ENCODE measurements around the gene GLT6D1. TPM values are rescaled to one million over a fixed set of nuclear protein-coding genes. Genes with fewer than 3 reads are reported as not detected.

Gene GLT6D1
- total RNA-seq, 2 donors from 2014 or later: not detected

DNA sequence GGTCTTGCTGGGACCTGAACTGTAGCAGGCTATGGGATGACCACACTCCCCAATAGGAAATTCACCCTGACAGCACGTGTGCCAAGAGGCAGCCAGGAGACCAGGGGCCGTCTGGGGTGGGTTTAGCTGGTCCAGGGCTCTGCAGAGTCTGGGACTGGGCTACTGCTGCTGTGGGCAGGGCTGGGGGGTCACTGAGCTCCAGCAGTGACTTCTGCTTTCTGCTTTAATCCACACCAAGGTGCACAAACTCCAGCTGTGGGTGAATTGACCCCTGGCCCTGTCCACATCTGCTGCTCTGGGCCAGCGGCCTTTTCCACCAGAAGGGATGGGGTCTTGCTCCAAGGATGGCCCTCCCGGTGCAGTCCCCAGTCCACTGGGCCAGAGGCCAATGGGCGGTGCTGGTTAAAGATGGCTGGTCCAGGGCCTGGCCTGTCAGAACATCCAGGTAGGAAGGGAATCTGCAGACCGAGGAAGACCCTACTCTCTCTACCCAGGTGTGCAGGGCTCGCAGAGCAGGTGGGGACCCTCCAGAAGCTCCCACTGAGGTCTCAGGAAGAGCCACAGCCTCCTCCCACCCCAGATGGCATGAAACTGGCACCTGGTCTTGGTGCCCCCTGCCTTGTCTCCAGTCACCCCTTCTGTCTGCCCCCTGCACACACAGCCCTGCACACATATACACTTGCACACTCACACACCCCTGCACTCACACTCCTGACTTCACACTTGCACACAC is 28.0 kb downstream of the GLT6D1 start:
- no peaks in the 10 kb centered on the region for H3K27me3 ChIP-seq
- no peak overlapping the region for H3K4me3 ChIP-seq
- H3K9me3 ChIP-seq: no peaks in the 10 kb centered on the region
- H3K36me3 ChIP-seq: no peaks in the 10 kb centered on the region
- no peaks in the 10 kb centered on the region for H3K4me1 ChIP-seq
- TF ChIP-seq, protein P1, sequence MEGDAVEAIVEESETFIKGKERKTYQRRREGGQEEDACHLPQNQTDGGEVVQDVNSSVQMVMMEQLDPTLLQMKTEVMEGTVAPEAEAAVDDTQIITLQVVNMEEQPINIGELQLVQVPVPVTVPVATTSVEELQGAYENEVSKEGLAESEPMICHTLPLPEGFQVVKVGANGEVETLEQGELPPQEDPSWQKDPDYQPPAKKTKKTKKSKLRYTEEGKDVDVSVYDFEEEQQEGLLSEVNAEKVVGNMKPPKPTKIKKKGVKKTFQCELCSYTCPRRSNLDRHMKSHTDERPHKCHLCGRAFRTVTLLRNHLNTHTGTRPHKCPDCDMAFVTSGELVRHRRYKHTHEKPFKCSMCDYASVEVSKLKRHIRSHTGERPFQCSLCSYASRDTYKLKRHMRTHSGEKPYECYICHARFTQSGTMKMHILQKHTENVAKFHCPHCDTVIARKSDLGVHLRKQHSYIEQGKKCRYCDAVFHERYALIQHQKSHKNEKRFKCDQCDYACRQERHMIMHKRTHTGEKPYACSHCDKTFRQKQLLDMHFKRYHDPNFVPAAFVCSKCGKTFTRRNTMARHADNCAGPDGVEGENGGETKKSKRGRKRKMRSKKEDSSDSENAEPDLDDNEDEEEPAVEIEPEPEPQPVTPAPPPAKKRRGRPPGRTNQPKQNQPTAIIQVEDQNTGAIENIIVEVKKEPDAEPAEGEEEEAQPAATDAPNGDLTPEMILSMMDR (IDR thresholded peaks at IDR 0.05): no peak
- no peak overlapping the region for H3K27ac ChIP-seq
- peak; percentile 28 for DNase-seq (ENCODE audit: low spot score)

DNA sequence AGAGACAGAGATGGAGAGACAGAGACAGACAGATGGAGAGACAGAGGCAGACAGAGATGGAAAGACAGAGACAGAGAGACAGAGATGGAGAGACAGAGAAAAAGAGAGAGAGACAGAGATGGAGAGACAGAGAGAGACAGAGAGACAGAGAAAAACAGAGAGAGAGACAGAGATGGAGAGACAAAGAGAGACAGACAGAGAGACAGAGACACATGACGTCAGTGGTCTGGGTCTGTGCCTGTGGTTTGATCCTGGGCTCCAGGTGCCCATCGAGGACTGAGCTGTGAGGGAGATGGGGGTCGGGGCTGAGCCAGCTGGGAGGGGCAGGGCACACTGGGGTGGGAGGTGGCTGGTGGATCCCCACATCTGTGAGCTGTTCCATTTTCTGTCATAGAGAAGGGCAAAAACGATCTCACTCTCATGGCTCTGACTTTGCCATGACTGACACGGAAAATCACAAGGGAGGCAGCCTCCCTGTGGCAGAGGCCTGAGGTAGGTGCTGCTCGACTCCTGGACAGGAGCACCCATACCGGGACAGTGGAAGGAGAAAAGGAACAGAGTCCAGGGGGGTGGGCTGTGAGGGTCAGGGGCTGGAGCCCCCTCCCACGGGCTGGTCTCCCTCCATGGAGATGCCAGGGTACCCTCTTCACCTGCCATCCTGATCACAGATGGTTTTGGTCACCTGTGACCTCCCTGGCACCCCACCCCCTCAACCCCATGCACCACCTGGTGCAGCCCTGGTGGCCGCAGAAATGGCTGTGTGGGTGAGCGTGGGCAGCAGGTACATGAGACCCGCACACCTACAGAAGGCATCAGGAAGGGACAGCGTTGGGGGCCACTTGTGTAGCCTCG is 28.8 kb downstream of the GLT6D1 start:
- Histone ChIP-seq H3K27me3 (no peaks in the 10 kb centered on the region), H3K4me1 (no peaks in the 10 kb centered on the region), H3K4me3 (no peak overlapping the region), H3K36me3 (no peaks in the 10 kb centered on the region), H3K27ac (no peak overlapping the region), H3K9me3 (no peaks in the 10 kb centered on the region)
- TF ChIP-seq, protein P1 (IDR thresholded peaks at IDR 0.05): no peak
- peak; percentile 21 for DNase-seq (ENCODE audit: low spot score)

DNA sequence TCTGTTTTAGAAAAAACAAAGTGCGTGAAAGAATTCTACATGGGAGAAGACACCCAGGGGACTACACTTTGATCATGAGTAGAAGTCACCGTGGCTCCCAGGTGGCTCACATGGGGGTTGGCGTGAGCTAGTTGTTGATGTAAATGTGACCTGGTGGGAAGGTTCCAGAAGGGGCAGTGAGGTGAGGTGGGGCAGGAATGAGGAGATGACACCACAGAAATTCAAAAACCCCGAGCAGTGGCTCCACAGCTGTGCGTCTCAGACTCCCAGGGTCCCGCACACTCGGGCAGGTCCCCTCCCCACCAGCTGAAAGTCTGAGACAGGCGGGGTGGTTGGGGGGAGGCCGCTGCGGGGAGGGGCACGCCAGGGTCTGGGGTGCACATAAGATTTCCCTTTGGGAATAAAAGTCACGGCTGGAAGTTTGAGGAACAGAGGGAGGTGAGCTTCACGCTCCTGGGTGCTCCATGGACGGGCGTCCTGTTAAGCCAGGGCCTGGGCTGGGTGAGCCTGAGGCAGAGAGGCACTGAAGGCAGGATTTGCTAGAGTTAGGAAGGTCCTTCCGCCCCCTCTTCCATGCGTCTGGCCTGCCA is 29.9 kb downstream of the GLT6D1 start:
- Histone ChIP-seq H3K27me3 (no peaks in the 10 kb centered on the region), H3K9me3 (no peaks in the 10 kb centered on the region)
- peak; percentile 1 for DNase-seq (ENCODE audit: low spot score)

DNA sequence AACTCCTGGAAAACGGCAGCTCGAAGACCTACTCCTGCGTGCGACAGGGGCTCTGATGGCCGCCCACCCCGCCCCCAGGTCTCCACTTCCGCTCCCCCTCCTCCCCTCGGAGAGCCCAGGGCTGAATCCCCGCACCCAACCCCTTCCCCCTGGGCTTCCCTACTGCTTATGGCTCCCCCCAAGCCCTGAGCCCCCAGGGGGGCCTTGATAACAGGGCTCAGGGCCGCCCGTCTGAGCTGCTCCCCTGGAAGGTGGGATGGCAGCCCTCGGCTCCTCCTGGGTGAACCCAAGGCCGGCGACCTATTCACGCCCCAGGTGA is 30.4 kb downstream of the GLT6D1 start:
- H3K4me1 ChIP-seq: no peaks in the 10 kb centered on the region
- no peaks in the 10 kb centered on the region for H3K9me3 ChIP-seq
- H3K4me3 ChIP-seq: no peak overlapping the region
- TF ChIP-seq, protein P1 (IDR thresholded peaks at IDR 0.05): no peak
- H3K27me3 ChIP-seq: no peaks in the 10 kb centered on the region
- DNase-seq (ENCODE audit: low spot score): peak; percentile 2
- H3K27ac ChIP-seq: no peak overlapping the region
- no peaks in the 10 kb centered on the region for H3K36me3 ChIP-seq

More for the DNA sequence above, 29.9 kb downstream of the GLT6D1 start:
- no peak overlapping the region for H3K4me3 ChIP-seq
- H3K36me3 ChIP-seq: no peaks in the 10 kb centered on the region
- H3K4me1 ChIP-seq: no peaks in the 10 kb centered on the region
- no peak overlapping the region for H3K27ac ChIP-seq
- TF ChIP-seq, protein P1 (IDR thresholded peaks at IDR 0.05): no peak

DNA sequence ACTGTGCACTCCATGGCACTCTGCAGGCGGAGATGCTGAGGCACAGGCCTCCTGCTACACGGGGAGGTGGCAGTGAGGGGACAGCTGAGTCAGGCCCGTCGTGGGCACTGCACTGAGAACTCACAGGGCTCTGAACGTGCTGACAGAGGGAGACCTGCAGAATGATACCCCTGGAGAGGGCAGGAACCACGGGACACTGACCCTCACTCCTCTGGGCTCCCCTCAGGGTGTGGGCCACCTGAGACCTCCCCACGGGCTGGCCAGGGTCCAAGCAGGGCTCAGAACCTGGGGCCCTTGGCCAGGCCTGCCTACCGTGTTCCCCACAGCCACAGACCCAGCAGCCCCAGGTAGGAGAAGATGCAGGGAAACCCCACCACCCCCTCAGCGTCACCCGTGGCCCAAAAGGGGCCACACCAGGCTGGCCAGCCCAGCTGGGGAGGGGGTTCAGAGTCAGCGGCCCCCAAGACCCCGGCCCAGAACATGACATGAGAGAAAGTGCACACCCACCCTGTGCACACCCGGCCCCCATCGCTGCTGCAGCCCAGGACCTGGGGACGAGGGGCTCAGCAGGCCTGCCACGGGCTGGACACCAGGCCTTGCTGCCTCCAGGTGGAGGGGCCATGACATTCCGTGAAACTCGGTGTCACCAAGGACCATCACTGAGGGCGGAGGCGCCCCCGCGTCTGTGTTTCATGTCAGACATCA is 30.9 kb downstream of the GLT6D1 start:
- Histone ChIP-seq H3K4me3 (no peak overlapping the region), H3K9me3 (no peaks in the 10 kb centered on the region), H3K27me3 (no peaks in the 10 kb centered on the region), H3K36me3 (no peaks in the 10 kb centered on the region), H3K4me1 (no peaks in the 10 kb centered on the region), H3K27ac (no peak overlapping the region)
- DNase-seq (ENCODE audit: low spot score): peak; percentile 34
- TF ChIP-seq, protein P1 (IDR thresholded peaks at IDR 0.05): no peak
